ENCODE data around the gene CHST11. TPM values are rescaled to one million over a fixed set of nuclear protein-coding genes. Genes with fewer than 3 reads are reported as not detected.

CHST11 gene
- total RNA-seq, 1 experiment from 2014 or later = 3.8 TPM

DNA sequence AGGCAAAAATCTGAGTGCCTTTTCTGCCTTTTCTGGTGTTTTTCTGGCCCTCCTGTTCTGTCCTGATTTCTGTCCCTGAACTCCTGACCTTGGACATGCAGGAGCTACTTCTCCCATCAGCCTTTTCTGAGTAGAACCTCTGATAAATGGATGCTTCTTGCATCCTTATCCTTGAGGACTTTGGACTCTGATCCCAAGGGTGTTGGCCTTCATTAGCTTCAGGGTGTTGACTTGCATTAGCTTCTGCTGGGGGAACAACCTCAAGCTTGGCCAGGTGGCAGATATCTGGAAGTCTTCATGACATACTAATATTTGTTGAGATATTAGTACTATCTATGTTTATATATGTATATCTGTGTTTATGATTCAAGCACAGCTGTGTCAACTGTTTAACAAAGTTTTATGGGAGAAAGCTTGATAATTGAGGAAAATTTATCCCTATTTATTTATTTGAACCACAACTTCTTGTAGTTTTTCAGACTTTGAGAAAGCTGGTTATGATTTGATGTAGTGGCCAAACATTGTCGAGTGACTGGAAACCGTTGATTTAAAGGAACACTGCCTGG is 124.3 kb downstream of the CHST11 start:
- no peak for DNase-seq (ENCODE audit: low spot score)

GRCh38 chr12:104582739-104583138 is 126.0 kb downstream of the CHST11 start:
- no peak for DNase-seq (ENCODE audit: low spot score)

GRCh38 chr12:104583301-104583700 is 126.6 kb downstream of the CHST11 start:
- no peak for DNase-seq (ENCODE audit: low spot score)

DNA sequence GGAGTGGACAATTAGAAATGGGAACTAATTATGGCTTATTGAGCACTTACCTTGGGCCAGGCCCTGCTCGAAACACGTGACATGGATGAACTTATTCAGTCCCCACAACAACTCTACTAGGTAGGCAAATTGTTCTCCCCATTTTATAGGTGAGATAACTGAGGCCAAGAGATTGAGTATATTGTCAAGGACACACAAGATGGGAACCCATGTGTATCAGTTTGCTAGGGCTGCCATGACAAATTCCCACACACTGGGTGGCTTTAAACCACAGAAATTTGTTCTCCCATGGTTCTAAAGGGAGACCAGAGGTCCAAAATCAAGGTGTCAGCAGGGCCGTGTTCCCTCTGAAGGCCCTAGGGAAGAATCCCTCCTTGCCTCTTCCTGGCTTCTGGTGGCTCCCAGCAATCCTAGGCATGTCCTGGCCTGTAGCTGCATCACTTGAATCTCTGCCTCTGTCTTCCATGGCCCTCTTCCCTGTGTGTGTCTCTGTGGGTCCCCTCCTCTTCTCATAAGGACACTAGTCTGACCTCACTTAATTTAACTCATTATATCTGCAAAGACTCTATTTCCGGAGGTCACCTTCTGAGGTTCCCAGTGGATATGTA is 128.8 kb downstream of the CHST11 start:
- no peak for DNase-seq (ENCODE audit: low spot score)

GRCh38 chr12:104586351-104586919 is 129.7 kb downstream of the CHST11 start:
- no peak for DNase-seq (ENCODE audit: low spot score)

GRCh38 chr12:104588047-104588920 is 131.5 kb downstream of the CHST11 start:
- DNase-seq (ENCODE audit: low spot score) = peak; percentile 91

DNA sequence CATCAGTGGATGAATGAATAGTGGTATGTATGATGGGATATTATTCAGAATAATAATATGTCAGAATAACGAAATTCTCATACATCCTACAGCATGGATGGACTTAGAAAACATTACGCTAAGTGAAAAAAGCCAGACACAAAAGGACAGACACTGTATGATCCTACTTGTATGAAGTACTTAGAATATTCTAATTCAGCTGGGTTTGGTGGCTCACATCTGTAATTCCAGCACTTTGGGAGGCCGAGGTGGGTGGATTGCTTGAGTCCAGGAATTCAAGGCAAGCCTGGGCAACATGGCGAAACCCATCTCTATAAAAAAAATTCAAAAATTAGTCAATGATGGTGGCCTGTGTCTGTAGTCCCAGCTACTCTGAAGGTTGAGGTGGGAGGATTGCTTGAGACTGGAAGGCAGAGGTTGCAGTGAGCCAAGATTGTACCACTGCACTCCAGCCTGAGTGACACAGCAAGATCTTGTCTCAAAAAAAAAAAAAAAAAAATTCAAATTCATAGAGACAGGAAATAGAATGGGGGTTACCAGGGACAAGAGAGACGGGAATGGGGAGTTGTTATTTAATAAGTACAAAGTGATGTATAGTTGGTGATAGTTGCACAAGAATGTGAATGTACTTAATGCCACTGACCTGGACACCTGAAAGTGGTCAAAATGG is 132.3 kb downstream of the CHST11 start:
- no peak for DNase-seq (ENCODE audit: low spot score)

GRCh38 chr12:104590022-104590421 is 133.3 kb downstream of the CHST11 start:
- no peak for DNase-seq (ENCODE audit: low spot score)

- peak; percentile 30 for DNase-seq (ENCODE audit: low spot score)
These were observed 134.6 kb downstream of the CHST11 start for GRCh38 chr12:104591257-104591885.

DNA sequence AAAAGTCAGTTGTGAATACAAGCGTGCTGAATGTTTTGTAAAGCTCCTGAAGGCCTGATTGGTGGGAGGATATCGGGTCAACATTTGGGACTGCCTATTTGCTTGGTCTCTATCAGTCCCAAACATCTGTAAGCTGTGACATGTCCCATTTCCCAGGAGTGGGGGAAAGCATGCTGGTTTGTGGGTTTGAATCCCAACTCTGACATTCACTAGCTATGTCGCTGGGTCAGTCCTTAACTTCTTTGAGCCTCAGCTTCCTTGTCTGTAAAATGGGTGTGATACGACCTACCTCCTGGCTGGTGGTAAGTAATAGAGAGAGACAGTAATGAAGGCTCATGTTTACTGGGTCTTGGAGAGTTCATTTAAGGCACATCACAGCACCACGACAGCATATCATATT is 136.7 kb downstream of the CHST11 start:
- no peak for DNase-seq (ENCODE audit: low spot score)

DNA sequence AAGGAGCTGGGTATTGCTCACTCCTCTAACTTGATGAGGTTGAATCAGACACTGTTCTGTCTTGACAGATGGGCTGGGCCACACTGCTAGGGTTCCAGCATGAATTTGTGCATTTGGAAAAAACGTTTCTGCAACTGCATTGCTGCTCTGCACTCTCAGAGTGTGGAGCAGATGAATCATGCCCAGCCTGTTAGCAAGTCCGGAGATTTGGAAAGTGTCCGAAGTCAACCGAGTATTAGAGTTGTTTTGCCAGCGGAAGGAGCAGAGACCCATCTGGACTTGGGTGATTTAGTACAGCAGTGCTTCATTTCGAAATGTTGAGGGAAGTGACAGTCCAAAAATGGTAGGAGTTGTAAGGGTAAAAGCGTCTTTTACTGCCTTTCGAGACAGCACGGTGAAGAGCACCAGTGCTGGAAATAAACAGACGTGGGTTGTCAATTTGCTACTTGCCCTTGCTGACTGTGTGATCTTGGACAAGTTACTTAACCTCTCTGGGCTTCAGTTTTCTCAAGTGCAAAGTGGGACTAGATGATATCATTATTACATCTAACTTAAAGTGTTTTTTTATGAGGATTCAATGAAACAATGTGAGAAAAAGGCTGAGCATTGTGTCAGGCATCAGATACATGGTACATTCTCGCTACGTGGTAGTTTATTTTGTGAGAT is 139.5 kb downstream of the CHST11 start:
- DNase-seq (ENCODE audit: low spot score) = no peak

- no peak for DNase-seq (ENCODE audit: low spot score)
These were observed 140.4 kb downstream of the CHST11 start for GRCh38 chr12:104596898-104597843.

DNA sequence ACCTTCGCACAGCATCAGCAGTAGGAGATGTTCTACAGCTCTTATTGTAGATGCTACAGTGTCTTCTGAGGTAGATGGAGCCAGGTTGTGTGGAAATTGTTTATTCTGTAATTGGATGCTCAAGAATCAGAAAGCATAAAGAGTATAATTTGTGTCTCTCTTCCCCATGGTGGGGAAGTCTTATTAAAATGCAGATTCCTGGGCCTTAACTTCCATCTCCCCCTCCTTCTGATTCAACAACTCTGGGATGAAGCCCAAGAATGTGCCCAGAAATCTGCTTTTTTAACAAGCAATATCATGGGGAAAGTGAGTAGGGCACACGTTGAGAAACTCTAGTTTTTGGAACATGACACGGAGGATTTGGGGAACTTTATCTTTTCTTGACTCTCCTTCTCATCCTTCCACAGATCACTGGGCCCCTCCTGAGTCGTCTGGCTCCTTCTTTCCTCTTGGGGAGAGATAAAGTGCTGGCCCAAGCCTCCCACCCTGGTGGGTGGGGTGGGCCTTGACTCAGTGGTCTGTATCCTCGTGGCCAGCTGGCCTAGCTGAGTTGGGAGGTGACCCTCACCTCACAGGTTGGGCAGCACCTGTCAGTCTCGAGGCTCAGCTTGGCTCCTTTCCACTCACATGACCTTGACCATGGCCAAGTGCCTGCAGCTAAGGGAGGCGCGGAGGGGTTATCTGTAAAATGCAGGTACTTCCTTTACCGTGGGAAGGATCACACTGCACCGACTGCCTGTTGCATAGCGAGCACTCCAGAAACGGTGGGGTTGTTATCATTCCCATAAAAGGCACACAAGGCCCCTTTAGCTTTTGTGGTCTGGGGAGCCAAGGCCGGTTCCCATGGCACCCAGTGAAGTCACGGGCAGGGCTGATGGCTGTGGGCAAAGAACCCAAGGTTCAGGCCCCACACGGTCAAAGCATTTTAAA is 141.9 kb downstream of the CHST11 start:
- no peak for DNase-seq (ENCODE audit: low spot score)

DNA sequence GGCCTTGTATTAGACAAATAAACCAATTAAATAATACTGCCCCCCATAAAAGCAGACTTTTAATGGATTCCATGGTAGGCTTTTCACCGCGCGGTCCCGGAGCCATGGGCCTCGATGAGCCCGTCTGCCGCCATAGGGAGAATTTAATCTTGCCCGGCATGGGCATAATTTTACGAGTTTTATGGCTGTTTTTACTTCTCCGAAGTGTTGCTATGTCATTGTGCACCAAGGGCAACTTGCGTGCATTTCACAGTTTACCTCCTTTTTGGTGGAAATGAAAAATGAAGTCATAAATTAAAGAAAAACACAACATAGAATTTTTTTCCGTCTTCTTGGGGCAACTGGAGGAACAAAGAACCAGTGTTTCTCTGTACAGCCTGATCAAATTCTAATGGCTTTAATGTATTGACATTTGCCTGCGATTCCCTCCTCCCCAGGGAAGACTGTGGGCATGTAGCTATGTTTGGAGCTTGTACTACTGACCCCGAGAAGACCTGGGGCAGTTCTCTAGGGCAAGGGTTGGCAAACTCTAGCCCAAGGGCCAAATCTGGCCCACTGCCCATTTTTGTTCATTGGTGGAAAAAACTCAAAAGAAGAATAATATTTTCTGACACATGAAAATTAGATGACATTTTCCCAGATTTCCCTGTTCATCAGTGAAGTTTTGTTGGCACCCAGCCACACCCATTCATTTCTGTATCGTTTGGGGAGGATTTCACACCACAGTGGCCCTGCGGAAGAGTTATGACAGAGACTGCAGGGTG is 142.7 kb downstream of the CHST11 start:
- DNase-seq (ENCODE audit: low spot score) = no peak

DNA sequence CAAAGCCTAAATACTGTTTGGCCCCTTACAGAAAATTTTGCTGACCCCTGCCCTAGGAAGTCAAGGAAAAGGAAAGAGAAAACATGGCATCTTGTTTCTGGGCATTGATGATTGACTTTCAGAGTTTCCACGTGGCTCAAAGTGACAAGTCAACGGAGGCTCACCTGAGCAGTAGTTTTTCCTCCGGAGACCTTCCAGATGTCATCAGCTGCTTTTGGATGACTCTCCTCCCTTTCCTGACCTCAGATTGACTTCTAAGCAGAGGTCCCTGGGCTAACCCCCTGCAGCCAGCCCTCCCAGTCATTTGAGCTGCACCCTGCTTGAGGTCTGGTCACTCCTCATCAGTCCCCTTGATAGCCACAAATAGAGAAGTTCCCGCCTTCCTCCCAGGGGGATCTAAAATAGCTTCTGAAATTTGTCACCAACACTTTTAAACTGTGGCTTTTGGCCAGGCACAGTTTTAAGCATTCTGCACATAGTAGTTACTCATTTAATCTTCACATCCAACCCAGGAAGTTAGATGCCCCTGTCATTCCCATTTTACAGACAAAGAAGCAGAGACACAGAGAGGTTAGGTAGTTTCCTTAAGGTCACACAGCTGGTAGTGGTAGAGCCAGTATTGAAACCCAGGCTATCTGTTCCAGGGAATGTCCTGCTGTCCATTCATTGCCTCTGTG is 143.4 kb downstream of the CHST11 start:
- no peak for DNase-seq (ENCODE audit: low spot score)

- DNase-seq (ENCODE audit: low spot score) = no peak
These were observed 144.3 kb downstream of the CHST11 start for GRCh38 chr12:104600790-104601739.
